Skin epidermis (tissue), 12 donors: Measurements from ENCODE around the gene PDZRN4.

Source experiments
- H3K27ac ChIP-seq, 21 experiments: fragments of 200-600 bp; sonication (generic) in 11 of 21; one replicate each; pipeline ENCODE4 v1.5.0; 2020; ENCODE audit warnings: mild to moderate bottlenecking in 3 of 21, inconsistent platforms in 2 of 21, moderate library complexity in 2 of 21
- H3K4me3 ChIP-seq, 7 experiments: fragments of 200-600 bp; sonication (generic) in 2 of 7; one replicate each; pipeline ENCODE4 v1.5.0; 2020; ENCODE audit warnings: inconsistent platforms in 2 of 7, mild to moderate bottlenecking in 2 of 7, moderate library complexity in 1 of 7

Gene PDZRN4

DNA sequence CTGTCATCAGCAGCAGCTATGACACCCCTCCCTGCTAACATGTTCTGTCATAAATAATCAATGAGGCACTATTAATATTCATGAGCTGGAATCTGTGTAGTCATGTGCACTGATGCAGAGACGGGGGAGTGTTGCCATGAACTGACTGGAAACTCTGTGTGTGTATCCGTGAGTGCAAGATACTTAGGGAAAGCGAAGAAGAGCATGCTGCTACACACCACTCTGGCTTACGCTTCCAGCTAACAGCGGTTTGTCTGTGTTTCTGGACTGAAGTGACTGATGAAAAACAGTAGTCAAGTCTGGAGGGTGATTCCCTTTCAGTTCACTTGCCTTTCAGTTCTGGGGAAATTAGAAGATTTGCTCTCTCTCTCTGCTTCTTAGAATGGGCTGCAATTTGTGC, 249.4 kb downstream of the PDZRN4 start:
- H3K4me3 ChIP-seq: no peak overlapping the region
- no peak overlapping the region for H3K27ac ChIP-seq

DNA sequence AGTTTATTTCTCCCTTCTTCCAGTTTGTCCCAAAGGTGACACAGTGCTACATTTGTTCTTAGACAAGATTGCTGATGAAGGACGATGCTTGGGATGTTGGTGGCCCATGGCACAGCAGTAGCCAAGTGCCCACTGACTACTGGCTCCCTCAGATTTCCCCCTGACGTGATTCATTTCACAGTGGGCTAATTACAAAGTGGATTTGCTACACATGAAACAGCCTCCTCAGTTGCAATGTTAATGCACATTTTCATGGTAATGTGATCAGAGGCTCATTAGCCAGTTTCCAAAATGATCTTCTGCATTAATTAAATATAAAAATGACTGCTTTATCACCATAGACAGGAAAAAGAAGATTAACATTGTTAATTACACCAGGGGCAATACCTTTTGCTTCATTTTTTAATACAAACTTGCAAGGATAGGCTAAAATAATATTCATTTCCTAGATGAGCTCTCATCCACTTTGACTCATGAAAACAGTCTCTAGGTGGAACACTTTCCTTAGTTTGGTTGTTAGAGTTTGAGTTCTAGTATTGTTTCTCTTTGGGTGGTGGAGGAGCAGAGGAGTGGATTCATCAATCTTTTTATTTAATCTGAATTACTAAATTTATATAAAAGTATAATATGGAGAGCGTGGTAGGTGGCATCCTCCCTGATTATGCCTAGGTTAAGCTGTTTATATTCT, 250.9 kb downstream of the PDZRN4 start:
- Histone ChIP-seq H3K27ac (no peak overlapping the region), H3K4me3 (no peak overlapping the region)

DNA sequence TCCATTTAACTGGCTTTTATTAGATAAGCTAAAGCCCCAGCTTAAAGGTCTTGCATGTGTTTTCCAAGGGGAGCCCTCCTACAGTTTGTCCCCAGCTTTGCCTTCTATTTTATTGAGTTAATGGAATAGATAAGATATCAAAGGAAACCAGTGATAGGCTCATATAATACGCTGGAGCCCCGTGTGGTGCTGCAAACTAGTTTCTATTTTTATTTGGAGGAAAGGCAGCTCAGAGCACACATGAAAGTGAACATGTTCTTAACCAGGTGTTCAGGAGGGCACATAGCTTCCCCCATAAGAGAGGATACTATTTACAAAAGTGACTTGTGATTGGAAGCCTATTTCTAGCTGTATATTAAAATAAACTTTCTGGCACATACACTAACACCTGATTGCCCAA, 251.7 kb downstream of the PDZRN4 start:
- Histone ChIP-seq H3K4me3 (no peak overlapping the region), H3K27ac (no peak overlapping the region)

DNA sequence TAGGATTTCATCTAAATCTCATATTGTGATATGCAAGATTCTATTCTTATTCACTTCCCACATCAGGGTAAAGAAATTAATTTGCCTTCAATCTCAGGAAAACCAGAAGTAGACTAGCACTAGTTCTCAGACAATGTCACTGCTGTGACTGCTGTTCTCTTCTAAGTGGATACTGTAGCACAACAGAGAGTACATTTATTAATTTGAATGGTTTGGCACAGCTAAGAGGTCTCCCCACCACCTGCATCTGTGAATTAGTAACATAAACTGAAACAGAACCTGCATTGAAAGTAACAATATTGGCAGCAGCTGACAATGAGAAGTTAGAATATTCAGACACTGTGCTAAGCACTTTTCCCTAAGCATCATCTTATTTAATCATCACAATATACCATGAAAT, 253.1 kb downstream of the PDZRN4 start:
- Histone ChIP-seq H3K27ac (no peak overlapping the region), H3K4me3 (no peak overlapping the region)

DNA sequence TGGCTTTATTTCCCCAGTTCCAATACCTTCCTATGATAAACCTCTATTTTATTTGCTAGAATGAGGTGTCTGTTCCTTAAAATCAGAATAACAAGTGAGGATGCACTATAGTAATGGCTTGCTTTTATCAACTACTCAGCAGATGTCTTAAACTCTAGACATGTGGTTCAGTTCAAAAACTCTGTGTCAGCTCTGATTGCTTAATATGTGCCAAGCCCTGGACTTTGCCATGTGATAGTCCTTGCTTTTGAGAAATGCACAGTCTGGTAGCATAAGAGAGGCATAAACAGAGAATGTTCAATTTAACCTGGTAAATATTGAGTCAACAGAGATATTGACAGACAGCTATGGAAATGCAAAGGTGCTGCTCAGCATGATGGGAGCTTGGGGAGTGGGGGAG, 254.8 kb downstream of the PDZRN4 start:
- Histone ChIP-seq H3K27ac (no peak overlapping the region), H3K4me3 (no peak overlapping the region)

DNA sequence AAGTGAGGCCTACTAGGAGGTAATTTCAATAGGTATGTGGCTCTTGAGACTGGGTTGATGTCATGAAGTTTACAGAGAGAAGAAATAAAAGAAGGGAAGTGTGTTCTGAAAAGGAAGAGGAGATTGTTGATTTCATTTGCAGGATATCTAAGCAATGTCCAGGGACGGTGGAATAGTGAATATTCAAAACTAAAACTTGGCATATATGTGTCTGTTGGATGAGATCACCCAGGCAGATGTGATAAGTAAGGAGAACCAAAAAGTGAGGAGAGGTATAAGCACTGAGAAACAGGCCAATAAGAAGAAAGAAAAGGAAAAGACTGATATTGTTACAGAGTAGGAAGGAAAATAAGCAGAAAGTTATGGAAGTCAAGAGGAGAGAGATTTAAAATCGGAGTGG, 255.6 kb downstream of the PDZRN4 start:
- H3K4me3 ChIP-seq: no peak overlapping the region
- no peak overlapping the region for H3K27ac ChIP-seq

DNA sequence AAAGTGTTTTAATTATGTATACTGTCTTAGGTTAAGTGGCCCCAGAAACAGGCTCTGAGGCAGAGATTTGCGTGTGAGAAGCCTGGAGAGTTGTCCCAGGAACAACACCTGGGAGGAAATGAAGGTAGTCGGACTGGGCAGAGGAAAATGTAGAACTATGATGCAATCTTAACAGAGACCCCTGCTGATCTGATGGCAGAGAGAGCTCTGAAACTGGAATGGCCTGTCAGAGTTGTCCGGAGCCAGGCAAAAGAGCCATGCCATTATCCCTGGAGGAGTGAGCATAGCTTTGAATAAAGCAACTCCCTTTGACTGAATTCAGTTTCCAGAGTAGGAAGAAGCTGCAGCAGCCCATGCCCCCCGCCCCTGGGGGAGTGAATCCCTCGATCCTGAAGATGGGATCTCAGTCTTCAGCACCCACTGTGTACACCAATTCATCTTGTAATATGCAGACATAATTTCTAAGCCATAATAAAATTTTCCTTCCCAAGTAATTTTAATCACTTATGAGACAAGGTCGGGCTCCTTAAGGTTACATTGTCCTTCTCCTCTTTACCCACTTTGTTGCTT, 264.8 kb downstream of the PDZRN4 start:
- Histone ChIP-seq H3K4me3 (no peak overlapping the region), H3K27ac (no peak overlapping the region)

DNA sequence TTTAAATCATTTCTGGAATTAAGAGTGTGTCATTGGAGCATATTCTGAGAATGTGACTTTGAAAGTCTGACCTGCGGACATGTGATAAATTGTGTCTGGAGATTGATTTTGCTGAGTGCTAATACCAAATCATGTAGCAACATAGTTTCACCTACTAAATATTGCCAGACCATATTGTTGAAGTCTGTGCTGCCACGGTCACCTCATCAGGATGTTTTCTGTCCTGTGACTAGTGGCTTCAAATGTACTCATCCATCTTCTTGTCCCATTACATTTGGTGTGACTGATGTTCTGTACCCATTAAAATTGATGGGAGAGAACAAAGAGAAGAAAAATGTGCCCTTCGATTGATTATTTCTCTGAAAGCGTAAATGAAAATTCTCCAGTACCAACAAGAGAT, 265.3 kb downstream of the PDZRN4 start:
- Histone ChIP-seq H3K4me3 (no peak overlapping the region), H3K27ac (no peak overlapping the region)

DNA sequence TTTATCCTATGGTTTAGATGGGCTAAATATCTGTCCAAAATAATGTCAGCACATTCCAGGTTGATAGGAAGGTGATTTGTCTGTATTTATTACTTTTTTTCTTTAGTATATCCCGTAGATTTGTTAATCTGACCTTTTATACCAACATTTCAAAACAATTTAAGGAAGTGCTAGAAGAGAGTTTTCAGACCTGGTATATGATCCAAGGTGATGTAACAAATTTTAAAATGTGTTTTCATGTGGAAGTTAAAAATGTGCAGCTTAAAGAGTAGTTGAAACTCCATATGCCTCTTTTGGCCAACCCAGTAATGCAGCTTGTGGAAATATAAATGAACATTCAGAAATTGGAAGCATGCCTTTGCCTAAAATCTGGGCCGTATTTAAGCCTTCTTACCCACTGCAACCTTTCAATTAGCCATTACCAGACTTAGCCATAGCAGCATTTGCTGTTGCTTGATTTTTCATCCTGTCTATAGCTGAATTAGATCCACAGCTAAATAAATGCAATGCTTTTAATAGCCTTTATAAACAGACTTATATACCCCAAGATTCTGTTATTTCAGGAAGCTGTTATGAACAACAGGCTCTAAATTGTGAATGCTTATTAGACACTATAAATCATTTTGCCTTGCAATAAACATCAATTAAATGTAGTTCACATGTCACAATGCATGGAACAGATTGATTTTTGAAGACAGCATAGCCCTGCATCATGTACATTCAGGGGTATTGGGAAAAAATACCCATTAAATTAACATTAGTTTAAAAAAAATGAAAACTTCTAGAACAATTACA, 271.2 kb downstream of the PDZRN4 start:
- Histone ChIP-seq H3K27ac (no peak overlapping the region), H3K4me3 (no peak overlapping the region)

DNA sequence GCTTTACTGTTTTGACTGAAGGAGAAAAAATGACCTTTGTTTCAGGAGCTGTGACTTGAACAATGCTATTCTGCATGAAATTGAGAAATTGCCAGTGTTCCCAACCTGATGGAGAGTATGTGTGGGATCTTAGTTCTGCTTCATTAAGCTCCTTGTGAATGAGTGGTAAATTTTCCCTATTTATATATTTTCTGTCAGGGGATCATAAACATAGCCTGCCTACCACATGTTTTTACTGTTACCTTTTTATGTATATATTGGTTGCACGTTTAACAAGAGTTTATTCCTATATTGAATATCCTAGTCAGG, 271.7 kb downstream of the PDZRN4 start:
- Histone ChIP-seq H3K27ac (no peak overlapping the region), H3K4me3 (no peak overlapping the region)

DNA sequence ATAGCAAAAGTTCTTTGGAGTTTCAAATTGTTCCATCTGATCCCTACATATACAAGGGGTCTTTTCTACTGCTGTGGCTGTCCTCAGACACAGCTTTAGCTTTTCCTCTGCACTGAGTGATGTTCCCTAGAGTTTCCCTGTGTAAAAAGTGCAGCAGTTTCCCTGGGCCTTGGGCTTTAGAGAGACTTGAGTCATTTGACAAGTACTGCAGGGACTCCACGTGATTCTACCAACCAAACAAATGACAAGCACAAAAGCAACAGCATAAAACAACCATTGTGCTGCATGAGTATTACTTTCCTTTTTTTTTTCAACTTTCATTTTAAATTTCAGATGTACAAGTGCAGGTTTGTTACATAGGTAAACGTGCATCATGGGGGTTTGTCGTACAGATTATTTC, 272.8 kb downstream of the PDZRN4 start:
- Histone ChIP-seq H3K27ac (no peak overlapping the region), H3K4me3 (no peak overlapping the region)

DNA sequence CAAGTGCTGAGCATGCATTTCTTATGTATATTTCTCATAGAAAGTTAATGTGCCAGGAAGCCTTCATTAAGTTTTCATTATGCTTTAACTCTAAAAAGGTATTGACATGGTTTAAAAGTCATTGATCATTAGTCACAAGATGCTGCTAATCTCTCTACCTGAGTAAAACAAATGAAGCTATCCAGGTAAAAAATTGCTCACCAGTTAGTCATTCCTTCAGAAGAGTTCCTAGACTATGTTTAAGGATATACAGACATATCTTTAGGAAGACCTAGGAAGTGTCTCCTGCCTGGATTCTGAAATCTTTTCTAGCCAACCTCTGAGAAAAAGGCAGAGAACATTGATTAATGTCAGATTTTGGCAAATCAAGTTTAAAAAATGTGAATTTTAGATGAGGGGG, 274.2 kb downstream of the PDZRN4 start:
- H3K27ac ChIP-seq: no peak overlapping the region
- H3K4me3 ChIP-seq: no peak overlapping the region

DNA sequence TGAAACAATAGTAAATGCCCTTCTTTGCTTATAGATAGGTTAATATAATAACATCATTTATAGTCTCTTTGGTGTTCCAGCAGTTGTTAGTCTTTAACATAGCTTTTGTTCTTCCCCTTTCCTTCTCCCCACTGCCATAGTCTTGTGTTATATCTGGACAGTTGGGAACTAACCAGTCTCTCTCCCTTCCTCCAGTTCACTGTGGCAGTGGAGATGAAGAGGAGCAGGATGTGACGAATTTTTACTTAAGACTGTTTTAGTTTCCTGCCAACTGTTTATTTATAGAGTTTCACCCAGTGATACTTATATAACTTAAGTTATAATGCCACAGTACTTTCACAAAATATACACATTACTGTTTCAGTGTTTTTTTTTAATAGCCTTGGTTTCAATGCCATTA, 277.4 kb downstream of the PDZRN4 start:
- Histone ChIP-seq H3K4me3 (no peak overlapping the region), H3K27ac (no peak overlapping the region)

DNA sequence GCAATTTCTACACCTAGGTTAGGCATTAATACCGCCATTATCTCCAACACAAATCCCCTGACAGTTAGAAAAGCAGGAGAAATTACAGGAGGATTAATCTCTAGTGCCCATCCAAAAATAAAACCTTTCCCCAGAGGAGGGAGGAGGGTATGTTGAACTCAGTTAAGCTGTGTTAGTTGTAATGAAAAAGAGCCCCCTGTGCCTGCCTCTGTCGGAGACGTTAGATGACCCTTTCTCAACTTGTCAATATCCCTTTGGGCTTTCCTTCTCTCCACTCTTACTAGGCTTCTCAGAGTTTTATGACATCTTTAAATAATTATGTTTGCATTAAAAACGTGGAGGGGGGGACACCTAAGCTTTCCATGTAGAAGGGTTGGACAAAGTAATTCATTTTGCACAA, 278.2 kb downstream of the PDZRN4 start:
- Histone ChIP-seq H3K27ac (no peak overlapping the region), H3K4me3 (no peak overlapping the region)

DNA sequence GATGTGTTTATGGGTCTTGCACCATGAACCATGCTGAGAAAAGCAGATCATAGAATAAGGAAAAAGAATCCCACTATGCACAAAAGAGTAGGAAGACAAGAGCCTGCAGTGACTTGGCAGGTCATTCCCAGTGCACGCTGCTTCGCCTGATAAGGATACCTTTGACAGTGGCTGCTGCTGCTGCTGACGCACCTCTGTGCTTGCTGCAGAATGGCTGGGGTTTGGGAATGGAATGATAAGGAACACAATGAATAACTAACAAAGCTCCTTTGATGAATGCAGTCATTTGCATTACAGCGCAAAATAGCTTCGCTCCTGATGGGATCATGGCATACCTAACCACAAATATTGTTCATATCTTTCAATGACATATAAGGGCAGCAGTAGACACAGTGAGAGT, 278.7 kb downstream of the PDZRN4 start:
- H3K27ac ChIP-seq: no peak overlapping the region
- H3K4me3 ChIP-seq: no peak overlapping the region

DNA sequence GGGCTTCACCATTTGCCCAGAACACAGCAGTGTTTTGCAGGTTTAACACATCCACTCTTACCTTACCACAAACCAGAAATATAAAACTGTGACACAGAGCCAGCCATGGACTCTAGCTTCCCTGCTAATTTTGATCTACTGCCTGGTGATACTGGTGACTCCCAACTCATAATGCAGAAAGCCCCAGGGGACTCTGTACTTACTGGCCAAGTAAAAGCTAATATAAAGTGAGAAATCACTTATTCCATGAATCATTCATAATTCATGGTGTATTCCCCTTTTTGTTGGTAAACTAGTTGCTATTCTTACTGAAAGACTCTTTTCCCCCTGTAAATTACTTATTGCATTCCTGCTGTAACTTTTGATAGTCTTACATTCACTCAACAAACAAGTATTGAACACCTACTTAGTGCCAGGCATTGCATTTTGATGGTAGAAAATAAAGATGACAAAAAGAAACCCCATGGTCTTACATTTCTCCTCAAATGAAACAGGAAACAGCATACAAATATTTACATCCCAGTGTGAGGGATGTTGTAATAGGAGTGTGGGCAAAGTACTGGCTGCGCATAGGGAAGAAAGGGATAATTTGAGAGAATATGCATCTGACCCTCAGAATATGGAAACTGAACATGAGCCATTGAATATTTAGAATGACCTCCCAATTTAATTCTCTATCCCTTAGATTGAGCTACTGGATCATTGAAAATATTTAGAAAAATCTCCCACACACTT, 279.6 kb downstream of the PDZRN4 start:
- Histone ChIP-seq H3K4me3 (no peak overlapping the region), H3K27ac (no peak overlapping the region)

DNA sequence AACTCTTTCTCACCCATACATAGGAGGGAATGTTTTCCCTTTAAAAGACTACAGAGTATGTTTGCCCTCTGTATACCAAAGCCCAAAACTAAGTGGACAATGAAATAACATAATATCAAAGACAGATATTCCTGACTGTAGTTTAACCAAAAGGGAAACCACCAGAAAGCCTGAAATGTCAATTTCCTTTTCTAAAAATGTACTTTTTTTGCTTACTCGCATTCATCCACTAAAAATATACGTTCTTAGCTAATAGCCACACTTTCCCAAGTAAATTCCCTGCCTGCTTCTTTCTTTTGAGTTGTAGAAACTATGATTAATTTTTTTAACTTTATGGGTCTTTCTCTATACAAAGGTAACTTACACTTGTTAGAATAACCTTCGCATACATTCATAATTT, 280.2 kb downstream of the PDZRN4 start:
- Histone ChIP-seq H3K4me3 (no peak overlapping the region), H3K27ac (no peak overlapping the region)

DNA sequence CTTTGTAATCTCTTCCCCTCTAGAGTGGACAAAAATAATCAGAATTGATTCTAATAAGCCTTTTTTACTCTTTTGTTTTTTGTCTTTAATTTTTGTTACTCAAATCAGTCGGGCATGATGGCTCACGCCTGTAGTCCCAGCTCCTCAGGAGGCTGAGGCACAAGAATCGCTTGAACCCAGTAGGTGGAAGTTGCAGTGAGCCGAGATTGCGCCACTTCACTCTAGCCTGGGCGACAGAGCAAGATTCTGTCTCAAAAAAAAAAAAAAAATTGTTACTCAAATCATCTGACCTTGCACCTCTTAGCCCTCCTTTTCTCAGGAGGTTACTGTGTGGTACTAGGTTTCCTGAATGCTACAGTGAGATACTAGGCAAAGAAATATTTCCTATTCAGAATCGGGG, 280.6 kb downstream of the PDZRN4 start:
- Histone ChIP-seq H3K4me3 (no peak overlapping the region), H3K27ac (no peak overlapping the region)

DNA sequence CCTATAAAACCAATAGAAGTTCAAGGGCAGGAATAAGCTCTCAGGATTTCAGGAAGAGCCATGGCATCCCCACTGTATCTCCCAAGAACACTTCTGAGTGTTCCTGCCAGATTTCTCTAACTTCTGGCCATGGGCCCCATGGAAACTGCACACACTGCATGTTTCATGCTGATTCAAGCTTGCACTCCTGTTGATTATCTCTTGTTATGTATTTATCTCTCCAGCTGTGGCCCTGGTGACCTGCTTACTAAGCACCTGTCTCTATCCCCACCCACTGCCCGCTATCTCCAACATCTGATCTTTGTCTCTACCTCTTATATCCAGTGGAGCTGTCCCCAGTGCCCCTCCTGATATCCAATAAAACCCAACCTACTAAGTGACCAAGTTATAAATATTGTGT, 285.3 kb downstream of the PDZRN4 start:
- H3K27ac ChIP-seq: no peak overlapping the region
- no peak overlapping the region for H3K4me3 ChIP-seq

DNA sequence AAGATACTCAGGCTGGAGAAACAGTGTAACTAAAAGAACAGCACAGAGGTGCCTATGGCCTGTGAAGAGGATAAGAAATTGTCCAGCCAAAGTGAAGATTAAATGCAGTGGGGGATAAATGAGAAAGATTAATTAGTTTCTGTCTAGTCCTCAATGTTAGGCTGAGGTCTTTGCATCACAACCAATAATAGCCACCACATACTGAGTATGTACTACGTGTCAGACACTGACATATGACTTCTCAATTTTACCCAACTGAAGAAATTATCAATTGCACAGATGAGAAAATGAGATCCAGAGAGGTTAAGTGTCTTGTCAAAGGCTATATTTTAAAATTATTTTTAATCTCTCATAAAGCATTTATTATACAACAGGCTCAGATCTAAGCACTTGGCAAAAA, 285.9 kb downstream of the PDZRN4 start:
- H3K4me3 ChIP-seq: no peak overlapping the region
- H3K27ac ChIP-seq: no peak overlapping the region
